WTC11 (cell line): ENCODE results near the gene TMEM19. TPM values are rescaled to one million over a fixed set of nuclear protein-coding genes. Genes with fewer than 3 reads are reported as not detected.

Source experiments
- ATAC-seq: fragments of 200-7000 bp; cut with Tn5 transposase; 2 replicates; pipeline ENCODE4 v1.10.0; 2021; ENCODE audit warnings: mild to moderate bottlenecking, moderate library complexity
- CTCF ChIA-PET: fragments of 300-600 bp; sonication (Branson Sonifier 250); formaldehyde crosslinking; loops from one replicate; lab custom pipeline; 2021; ENCODE audit warnings: antibody characterized with exemption; lab: Charles Lee
- POLR2A ChIA-PET: fragments of 350-600 bp; sonication (Branson Sonifier 250); formaldehyde crosslinking; loops from one replicate; lab custom pipeline; 2021; ENCODE audit warnings: antibody characterized with exemption; lab: Charles Lee
- DNase-seq: peaks from one replicate; pipeline ENCODE4 v3.0.0; 2021; ENCODE audit warnings: low spot score
- H3K27ac Mint-ChIP-seq: 2 replicates; pipeline ENCODE4 v1.8.0; 2021; ENCODE audit warnings: mixed read lengths
- H3K27me3 Mint-ChIP-seq: 2 replicates; pipeline ENCODE4 v1.8.0; 2021; ENCODE audit warnings: low read depth, mild to moderate bottlenecking, moderate library complexity, mixed read lengths
- H3K36me3 Mint-ChIP-seq: 2 replicates; pipeline ENCODE4 v1.8.0; 2021; ENCODE audit warnings: mixed read lengths
- H3K4me1 Mint-ChIP-seq: 2 replicates; pipeline ENCODE4 v1.8.0; 2022; ENCODE audit warnings: mixed read lengths
- H3K4me3 Mint-ChIP-seq: 2 replicates; pipeline ENCODE4 v1.8.0; 2021; ENCODE audit warnings: mild to moderate bottlenecking, moderate library complexity, mixed read lengths
- H3K9me3 Mint-ChIP-seq: 2 replicates; pipeline ENCODE4 v1.8.0; 2021; ENCODE audit warnings: mixed read lengths
- AR ChIP-seq: fragments of 250-450 bp; sonication (Bioruptor Pico); IDR thresholded peaks from 2 replicates; pipeline ENCODE4 v1.9.0; 2021; ENCODE audit warnings: mild to moderate bottlenecking
- CBFB ChIP-seq: sonication (generic); formaldehyde crosslinking; IDR thresholded peaks from 2 replicates; pipeline ENCODE4 v1.8.1; 2022; ENCODE audit warnings: mild to moderate bottlenecking, low read depth, missing genetic modification reagents
- CDX4 ChIP-seq: fragments of 250-450 bp; sonication (Bioruptor Pico); IDR thresholded peaks from 2 replicates; pipeline ENCODE4 v1.9.0; 2021; ENCODE audit warnings: moderate library complexity, mild to moderate bottlenecking, inconsistent platforms, borderline replicate concordance
- CREB1 ChIP-seq: sonication (generic); formaldehyde crosslinking; IDR thresholded peaks from 2 replicates; pipeline ENCODE4 v1.8.0; 2023; ENCODE audit warnings: mild to moderate bottlenecking, missing genetic modification reagents
- FOXP4 ChIP-seq: sonication (generic); formaldehyde crosslinking; IDR thresholded peaks from 2 replicates; pipeline ENCODE4 v1.8.0; 2022; ENCODE audit warnings: mild to moderate bottlenecking, missing genetic modification reagents
- GRHL2 ChIP-seq: fragments of 250-450 bp; sonication (Bioruptor Pico); IDR thresholded peaks from 2 replicates; pipeline ENCODE4 v1.8.0; 2022; ENCODE audit warnings: mild to moderate bottlenecking, moderate library complexity; ENCODE audit not compliant: insufficient replicate concordance, severe bottlenecking
- KAT7 ChIP-seq: sonication (generic); formaldehyde crosslinking; IDR thresholded peaks from 2 replicates; pipeline ENCODE4 v1.8.1; 2023; ENCODE audit warnings: missing genetic modification reagents, mild to moderate bottlenecking, borderline replicate concordance
- MAX ChIP-seq: sonication (generic); formaldehyde crosslinking; IDR thresholded peaks from 2 replicates; pipeline ENCODE4 v1.8.0; 2022; ENCODE audit warnings: mild to moderate bottlenecking, missing genetic modification reagents
- MXD4 ChIP-seq: fragments of 250-450 bp; sonication (Bioruptor Pico); IDR thresholded peaks from 2 replicates; pipeline ENCODE4 v1.8.0; 2021; ENCODE audit warnings: mild to moderate bottlenecking, moderate library complexity, borderline replicate concordance
- MYBL2 ChIP-seq: sonication (generic); formaldehyde crosslinking; IDR thresholded peaks from 2 replicates; pipeline ENCODE4 v1.8.1; 2023; ENCODE audit warnings: mild to moderate bottlenecking, moderate library complexity, missing genetic modification reagents
- NFE2L1 ChIP-seq: sonication (generic); formaldehyde crosslinking; IDR thresholded peaks from 2 replicates; pipeline ENCODE4 v1.8.1; 2023; ENCODE audit warnings: missing genetic modification reagents
- OVOL2 ChIP-seq: fragments of 250-450 bp; sonication (Bioruptor Pico); IDR thresholded peaks from 2 replicates; pipeline ENCODE4 v1.9.0; 2021; ENCODE audit warnings: mild to moderate bottlenecking, borderline replicate concordance
- RELA ChIP-seq: sonication (generic); formaldehyde crosslinking; IDR thresholded peaks from 2 replicates; pipeline ENCODE4 v1.8.1; 2022; ENCODE audit warnings: missing genetic modification reagents, mild to moderate bottlenecking, borderline replicate concordance
- USF2 ChIP-seq: sonication (generic); formaldehyde crosslinking; IDR thresholded peaks from 2 replicates; pipeline ENCODE4 v1.8.1; 2023; ENCODE audit warnings: mild to moderate bottlenecking, missing genetic modification reagents, moderate library complexity
- ZNF121 ChIP-seq: sonication (generic); formaldehyde crosslinking; IDR thresholded peaks from 2 replicates; pipeline ENCODE4 v1.8.0; 2023; ENCODE audit warnings: missing genetic modification reagents
- ZNF219 ChIP-seq: sonication (generic); formaldehyde crosslinking; IDR thresholded peaks from 2 replicates; pipeline ENCODE4 v1.8.0; 2023; ENCODE audit warnings: missing genetic modification reagents, mild to moderate bottlenecking, borderline replicate concordance
- ZNF232 ChIP-seq: sonication (generic); formaldehyde crosslinking; IDR thresholded peaks from 2 replicates; pipeline ENCODE4 v1.8.0; 2022; ENCODE audit warnings: mild to moderate bottlenecking, missing genetic modification reagents
- ZNF671 ChIP-seq: fragments of 250-450 bp; sonication (Bioruptor Pico); IDR thresholded peaks from 2 replicates; pipeline ENCODE4 v1.8.0; 2021; ENCODE audit warnings: mild to moderate bottlenecking
- total RNA-seq: library from RNA; stranded (reverse); gene quantifications from 3 replicates; pipeline ENCODE4 v1.2.3, GENCODE V29; 2021
- TF ChIP-seq, protein P1 (sequence below): sonication (generic); formaldehyde crosslinking; IDR thresholded peaks from 2 replicates; pipeline ENCODE4 v1.8.0; 2022; ENCODE audit warnings: missing genetic modification reagents
- TF ChIP-seq, protein P2 (sequence below): sonication (generic); formaldehyde crosslinking; IDR thresholded peaks from 2 replicates; pipeline ENCODE4 v1.8.1; 2022; ENCODE audit warnings: low read depth, mild to moderate bottlenecking, moderate library complexity, missing genetic modification reagents, borderline replicate concordance
- TF ChIP-seq, protein P3 (sequence below): sonication (generic); formaldehyde crosslinking; IDR thresholded peaks from 2 replicates; pipeline ENCODE4 v1.8.1; 2023; ENCODE audit warnings: mild to moderate bottlenecking, moderate library complexity, missing genetic modification reagents

TMEM19 gene
- total RNA-seq, 1 experiment from 2014 or later: 11.7 TPM

DNA sequence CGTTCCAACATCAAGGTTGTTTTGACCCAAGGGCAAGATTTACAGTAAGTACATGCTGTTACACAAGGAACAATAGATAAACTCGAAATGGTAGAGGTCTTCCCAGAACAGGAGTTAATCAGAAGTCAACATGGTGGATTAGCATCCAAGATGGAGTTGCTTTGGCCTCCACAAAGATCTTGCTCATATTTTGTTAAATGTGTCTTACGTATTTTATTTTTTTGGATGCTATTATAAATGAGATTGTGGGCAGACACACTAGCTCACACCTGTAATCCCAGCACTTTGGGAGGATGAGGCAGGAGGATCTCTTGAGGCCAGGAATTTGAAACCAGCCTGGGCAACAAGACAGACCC is 46.5 kb downstream of the TMEM19 start:
- peak overlapping the region; percentile 22; the same call in 1 of the 2 replicates for H3K4me3 Mint-ChIP-seq
- ChIA-PET POLR2A (no interaction called here), CTCF (interaction anchor here (0.7 to 1.9 kb wide), 8 partner anchors 9 to 350 kb away, joined by 3 to 25 read pairs (median 4); partner anchors contain the start of genes THAP2, TMEM19 and ZFC3H1)
- TF ChIP-seq USF2 (CRISPR knock-in tag) (no peak), AR (no peak), CREB1 (CRISPR knock-in tag) (no peak), ZNF232 (no peak), MYBL2 (CRISPR knock-in tag) (no peak), ZNF671 (no peak), CBFB (CRISPR knock-in tag) (no peak), GRHL2 (CRISPR knock-in tag) (no peak), NFE2L1 (CRISPR knock-in tag) (no peak), OVOL2 (no peak)
- TF ChIP-seq, protein P1, sequence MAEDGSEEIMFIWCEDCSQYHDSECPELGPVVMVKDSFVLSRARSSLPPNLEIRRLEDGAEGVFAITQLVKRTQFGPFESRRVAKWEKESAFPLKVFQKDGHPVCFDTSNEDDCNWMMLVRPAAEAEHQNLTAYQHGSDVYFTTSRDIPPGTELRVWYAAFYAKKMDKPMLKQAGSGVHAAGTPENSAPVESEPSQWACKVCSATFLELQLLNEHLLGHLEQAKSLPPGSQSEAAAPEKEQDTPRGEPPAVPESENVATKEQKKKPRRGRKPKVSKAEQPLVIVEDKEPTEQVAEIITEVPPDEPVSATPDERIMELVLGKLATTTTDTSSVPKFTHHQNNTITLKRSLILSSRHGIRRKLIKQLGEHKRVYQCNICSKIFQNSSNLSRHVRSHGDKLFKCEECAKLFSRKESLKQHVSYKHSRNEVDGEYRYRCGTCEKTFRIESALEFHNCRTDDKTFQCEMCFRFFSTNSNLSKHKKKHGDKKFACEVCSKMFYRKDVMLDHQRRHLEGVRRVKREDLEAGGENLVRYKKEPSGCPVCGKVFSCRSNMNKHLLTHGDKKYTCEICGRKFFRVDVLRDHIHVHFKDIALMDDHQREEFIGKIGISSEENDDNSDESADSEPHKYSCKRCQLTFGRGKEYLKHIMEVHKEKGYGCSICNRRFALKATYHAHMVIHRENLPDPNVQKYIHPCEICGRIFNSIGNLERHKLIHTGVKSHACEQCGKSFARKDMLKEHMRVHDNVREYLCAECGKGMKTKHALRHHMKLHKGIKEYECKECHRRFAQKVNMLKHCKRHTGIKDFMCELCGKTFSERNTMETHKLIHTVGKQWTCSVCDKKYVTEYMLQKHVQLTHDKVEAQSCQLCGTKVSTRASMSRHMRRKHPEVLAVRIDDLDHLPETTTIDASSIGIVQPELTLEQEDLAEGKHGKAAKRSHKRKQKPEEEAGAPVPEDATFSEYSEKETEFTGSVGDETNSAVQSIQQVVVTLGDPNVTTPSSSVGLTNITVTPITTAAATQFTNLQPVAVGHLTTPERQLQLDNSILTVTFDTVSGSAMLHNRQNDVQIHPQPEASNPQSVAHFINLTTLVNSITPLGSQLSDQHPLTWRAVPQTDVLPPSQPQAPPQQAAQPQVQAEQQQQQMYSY (CRISPR knock-in tag): no peak
- TF ChIP-seq, protein P2, sequence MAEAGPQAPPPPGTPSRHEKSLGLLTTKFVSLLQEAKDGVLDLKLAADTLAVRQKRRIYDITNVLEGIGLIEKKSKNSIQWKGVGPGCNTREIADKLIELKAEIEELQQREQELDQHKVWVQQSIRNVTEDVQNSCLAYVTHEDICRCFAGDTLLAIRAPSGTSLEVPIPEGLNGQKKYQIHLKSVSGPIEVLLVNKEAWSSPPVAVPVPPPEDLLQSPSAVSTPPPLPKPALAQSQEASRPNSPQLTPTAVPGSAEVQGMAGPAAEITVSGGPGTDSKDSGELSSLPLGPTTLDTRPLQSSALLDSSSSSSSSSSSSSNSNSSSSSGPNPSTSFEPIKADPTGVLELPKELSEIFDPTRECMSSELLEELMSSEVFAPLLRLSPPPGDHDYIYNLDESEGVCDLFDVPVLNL: no peak
- TF ChIP-seq, protein P3, sequence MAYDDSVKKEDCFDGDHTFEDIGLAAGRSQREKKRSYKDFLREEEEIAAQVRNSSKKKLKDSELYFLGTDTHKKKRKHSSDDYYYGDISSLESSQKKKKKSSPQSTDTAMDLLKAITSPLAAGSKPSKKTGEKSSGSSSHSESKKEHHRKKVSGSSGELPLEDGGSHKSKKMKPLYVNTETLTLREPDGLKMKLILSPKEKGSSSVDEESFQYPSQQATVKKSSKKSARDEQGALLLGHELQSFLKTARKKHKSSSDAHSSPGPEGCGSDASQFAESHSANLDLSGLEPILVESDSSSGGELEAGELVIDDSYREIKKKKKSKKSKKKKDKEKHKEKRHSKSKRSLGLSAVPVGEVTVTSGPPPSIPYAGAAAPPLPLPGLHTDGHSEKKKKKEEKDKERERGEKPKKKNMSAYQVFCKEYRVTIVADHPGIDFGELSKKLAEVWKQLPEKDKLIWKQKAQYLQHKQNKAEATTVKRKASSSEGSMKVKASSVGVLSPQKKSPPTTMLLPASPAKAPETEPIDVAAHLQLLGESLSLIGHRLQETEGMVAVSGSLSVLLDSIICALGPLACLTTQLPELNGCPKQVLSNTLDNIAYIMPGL (CRISPR knock-in tag): no peak
- peaks cover 12% of the 10 kb centered on the region for H3K4me1 Mint-ChIP-seq
- no peaks in the 10 kb centered on the region for H3K9me3 Mint-ChIP-seq
- peak overlapping the region; percentile 79; the same call in 1 of the 2 replicates for H3K27ac Mint-ChIP-seq
- ATAC-seq (no peak), DNase-seq (no peak)
- no peaks in the 10 kb centered on the region; the same call in 1 of the 2 replicates for H3K27me3 Mint-ChIP-seq
- no peaks in the 10 kb centered on the region for H3K36me3 Mint-ChIP-seq

DNA sequence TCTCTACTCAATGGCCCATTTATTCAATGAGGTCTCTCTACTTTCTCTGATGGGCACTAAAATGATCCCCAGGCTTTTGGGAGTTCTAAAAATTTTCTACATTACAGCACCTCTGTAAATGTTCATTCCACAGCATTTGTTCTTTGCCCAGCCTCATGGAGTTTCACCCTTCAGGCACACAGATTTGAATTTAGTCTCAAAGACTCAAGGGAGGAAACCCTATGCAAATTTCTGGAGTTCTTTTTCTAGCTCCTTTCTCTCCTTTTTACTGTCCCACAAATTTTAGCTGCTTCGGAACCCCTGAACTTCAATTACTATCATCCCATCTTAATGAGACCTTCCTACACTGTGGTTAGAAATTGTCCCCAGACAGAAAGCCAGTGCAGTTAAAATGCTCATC is 51.3 kb downstream of the TMEM19 start:
- ChIA-PET CTCF (no interaction called here), POLR2A (no interaction called here)
- no peak overlapping the region for H3K27ac Mint-ChIP-seq
- no peak overlapping the region for H3K4me3 Mint-ChIP-seq
- H3K9me3 Mint-ChIP-seq: no peaks in the 10 kb centered on the region
- DNase-seq: no peak
- no peaks in the 10 kb centered on the region; the same call in 1 of the 2 replicates for H3K27me3 Mint-ChIP-seq
- no peaks in the 10 kb centered on the region for H3K36me3 Mint-ChIP-seq
- H3K4me1 Mint-ChIP-seq: peaks cover 4% of the 10 kb centered on the region
- ATAC-seq: no peak
- TF ChIP-seq GRHL2 (CRISPR knock-in tag) (no peak), RELA (CRISPR knock-in tag) (no peak), ZNF219 (CRISPR knock-in tag) (no peak), MAX (CRISPR knock-in tag) (no peak), CDX4 (CRISPR knock-in tag) (no peak), ZNF121 (no peak), MXD4 (CRISPR knock-in tag) (no peak), KAT7 (CRISPR knock-in tag) (no peak), FOXP4 (no peak)
- TF ChIP-seq, protein P2: no peak
